AG09319 (cell line): ENCODE measurements around the gene DNAJC1.

Experiments used
- DNase-seq: peaks from one replicate; pipeline ENCODE4 v3.0.0-alpha.2; 2010; ENCODE audit warnings: low read depth; ENCODE audit errors: extremely low read depth
- TF ChIP-seq, protein P1 (sequence below): IDR thresholded peaks from 2 replicates; pipeline ENCODE4 v1.5.1; 2011; ENCODE audit warnings: low read depth, mild to moderate bottlenecking, inconsistent platforms, low read length, moderate library complexity

Gene DNAJC1

DNA sequence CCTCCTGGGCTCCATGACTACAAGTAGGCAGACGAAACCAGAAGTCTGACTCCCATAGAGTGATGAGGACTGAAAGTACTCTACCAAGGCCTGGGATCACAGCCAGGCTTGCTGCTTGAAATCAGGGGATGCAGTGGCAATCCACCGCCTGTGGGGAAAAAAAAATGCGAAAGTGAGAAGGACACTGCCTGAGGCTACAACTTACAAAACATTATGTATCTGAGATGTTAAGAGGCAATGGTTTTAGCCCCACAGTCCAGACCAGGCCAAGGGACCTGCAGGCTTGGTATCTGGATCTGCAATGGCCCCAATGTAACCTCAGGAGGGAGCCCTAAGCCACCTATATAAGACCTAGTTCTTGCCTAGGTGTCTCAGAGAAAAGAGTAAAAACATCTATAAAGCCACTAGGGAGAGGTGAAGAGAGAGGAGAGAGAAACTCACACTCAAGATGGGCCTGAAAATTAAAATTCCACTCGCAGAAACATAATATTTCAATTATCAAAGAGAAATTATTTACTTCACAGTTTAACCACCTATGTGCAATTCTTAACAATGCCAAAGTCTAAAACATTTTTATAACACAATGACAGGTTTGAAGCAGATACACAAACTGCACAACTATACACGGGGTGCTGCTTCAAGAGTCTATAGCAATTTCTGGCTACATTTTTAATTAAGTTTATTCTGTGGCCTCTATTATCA is 13.9 kb downstream of the DNAJC1 start:
- TF ChIP-seq, protein P1, sequence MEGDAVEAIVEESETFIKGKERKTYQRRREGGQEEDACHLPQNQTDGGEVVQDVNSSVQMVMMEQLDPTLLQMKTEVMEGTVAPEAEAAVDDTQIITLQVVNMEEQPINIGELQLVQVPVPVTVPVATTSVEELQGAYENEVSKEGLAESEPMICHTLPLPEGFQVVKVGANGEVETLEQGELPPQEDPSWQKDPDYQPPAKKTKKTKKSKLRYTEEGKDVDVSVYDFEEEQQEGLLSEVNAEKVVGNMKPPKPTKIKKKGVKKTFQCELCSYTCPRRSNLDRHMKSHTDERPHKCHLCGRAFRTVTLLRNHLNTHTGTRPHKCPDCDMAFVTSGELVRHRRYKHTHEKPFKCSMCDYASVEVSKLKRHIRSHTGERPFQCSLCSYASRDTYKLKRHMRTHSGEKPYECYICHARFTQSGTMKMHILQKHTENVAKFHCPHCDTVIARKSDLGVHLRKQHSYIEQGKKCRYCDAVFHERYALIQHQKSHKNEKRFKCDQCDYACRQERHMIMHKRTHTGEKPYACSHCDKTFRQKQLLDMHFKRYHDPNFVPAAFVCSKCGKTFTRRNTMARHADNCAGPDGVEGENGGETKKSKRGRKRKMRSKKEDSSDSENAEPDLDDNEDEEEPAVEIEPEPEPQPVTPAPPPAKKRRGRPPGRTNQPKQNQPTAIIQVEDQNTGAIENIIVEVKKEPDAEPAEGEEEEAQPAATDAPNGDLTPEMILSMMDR = peak; percentile 41
- peak; percentile 47 for DNase-seq

DNA sequence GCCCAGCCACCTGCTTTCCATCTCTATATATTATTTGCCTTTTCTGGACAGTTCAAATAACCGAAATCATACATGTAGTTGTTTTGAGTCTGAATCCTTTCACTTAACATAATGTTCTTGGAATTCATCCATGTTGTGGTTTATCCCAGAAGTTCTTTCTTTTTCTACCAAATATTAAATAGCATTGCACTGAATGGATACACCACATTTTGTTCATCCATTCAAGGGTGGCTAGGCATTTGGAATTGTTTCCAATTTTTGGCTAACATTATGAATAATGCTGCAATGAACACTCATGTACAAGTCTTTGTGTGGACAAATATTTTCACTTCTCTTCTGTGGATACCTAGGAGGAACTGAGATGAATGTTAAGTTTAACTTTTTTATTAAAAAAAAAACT is 18.0 kb downstream of the DNAJC1 start:
- no peak for DNase-seq
- TF ChIP-seq, protein P1 = no peak

DNA sequence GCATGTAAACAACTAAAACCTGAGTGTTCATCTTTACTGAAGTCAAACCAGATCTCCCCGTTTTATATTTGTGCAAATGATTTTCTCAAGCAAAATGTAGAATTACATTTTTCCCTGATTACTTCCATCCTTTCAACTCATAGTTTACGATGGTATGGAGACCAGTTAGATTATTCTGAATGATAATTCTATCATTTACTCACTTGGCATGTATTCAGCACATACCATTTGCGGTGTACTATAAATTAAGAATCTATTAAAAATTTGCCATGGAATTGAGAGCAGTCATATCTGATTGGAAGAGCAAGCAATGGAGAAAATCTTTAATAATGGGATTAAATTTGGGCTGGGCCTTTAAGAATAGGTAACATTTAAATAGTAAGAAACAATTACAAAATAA is 22.4 kb downstream of the DNAJC1 start:
- TF ChIP-seq, protein P1 = no peak
- DNase-seq = no peak

DNA sequence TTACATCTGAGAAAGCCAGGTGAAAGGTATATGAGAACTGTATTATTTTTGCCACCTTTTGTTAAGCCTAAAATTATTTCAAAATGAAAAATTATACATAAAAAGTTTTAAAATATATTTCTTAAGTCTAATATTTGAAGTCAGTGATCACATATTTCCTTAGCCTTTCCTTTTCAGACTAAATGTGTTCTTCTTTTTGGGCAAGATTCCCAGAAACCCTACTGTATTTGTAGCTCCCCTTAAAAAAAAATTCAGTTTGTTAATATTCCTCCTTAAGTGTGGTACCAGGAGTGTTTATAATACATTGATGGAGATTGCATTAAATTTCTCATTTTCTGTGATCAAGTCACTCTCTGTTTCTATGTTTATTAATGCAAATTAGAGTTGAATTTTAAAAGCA is 22.8 kb downstream of the DNAJC1 start:
- DNase-seq = no peak
- TF ChIP-seq, protein P1 = no peak

DNA sequence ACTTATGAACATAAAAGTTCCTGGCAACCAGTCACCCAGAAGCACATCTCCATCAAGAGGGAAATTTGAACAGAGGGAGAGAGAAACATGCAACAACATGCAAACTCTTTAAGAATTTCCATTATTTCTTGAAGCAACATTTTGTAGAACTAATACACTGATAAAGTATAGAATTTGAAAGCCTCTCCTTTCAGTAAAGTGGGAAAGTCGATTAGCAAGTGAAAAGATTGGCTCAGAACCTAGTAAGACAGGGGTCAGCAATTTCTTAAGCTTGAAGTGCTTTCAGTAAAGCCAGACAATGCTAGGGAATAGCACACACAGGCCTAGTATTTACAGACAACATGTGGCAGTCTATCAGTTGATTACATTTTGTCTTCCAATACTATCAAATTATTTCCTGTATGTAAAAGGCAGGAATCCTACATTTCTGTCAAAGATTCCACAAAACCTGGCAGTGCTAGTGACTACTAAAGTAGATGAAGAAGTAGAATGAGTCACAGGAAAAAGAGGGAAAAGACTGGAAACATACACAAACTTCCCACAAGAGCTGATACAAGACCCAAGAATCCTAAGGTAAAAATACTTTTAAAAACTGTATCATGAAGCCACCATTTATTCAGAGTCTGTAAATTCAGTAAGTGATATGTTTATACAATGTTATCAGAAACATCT is 25.2 kb downstream of the DNAJC1 start:
- no peak for DNase-seq
- TF ChIP-seq, protein P1 = no peak

DNA sequence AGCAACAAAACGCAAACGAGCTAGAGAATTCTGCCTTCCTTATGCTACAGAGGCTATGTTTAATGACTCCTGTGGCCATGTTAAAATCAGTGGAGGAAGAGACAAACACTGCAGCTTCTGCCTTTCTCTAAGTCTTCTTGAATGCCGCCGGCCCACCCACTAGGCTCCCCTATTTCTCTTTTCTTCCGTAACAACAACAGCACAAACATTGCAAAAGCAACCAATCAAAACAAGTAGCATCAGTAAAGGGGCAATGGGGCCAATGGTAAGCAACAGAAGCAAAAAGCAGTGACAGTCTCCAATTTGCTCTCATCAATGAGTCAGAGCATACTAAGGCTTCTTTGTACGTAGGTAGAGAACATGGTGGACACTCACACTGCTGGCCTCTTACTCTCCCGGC is 26.8 kb downstream of the DNAJC1 start:
- no peak for DNase-seq
- TF ChIP-seq, protein P1 = no peak

DNA sequence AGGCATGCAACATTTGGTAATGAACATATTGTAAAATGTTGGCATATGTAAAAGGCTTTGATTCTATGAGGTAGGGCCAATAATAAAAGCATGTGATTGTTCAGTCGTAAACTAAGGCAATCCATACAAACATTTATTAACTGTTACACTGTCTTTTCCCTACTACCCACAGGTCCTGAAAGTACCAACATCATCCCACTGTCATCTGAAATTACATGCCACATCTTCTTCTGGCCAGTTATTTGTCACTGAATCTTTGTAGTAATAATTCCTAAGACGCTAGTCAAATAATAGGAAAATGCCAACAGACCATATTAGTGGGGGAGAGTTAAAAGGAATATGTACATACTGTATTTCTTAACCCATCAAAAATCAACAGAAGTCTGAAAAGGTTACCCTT is 27.2 kb downstream of the DNAJC1 start:
- TF ChIP-seq, protein P1 = no peak
- no peak for DNase-seq
